ENCODE data around the gene ADARB1.

DNA sequence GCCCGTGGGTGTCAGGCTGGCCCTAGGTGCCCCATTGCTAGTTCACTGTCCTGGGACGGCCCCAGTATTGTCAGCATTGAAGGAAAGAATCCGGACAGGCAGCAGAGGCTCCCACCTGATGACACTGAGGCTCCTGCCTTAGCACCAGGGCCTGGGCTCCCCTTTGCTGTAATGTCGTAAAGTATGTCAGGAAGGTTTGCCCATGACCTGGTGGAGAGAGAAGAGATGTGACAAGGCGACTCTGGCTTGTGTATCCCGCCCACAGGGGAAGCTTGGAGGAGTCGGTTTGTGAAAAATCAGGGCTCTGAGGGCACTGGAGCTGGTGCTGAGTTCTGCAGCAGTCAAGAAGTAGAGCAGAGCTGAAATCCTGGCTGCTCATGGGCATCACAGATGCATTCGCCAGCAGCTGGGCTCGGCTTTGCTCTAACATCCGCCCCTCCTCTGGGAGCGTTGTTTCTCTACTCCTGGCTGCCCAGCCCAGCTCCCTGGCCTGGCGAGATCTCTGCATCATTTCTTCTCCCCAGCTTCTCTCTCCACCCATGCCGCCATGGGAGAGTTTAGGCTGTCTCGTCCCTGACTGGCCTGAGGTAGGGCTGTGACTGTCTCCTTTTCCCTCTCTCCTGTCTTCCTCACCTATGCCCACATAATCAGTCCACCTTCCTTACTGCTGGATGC, 74.1 kb downstream of the ADARB1 start:
- TF ChIP-seq EZH2 (IDR thresholded peaks at IDR 0.05; ENCODE audit: borderline replicate concordance, low read depth, low read length, severe bottlenecking) (no peak), CTCF (IDR thresholded peaks at IDR 0.05; ENCODE audit: borderline replicate concordance, extremely low read depth, low read length, poor library complexity, severe bottlenecking) (no peak)
